ENCODE measurements around the gene TMSB15B. TPM values are rescaled to one million over a fixed set of nuclear protein-coding genes. Genes with fewer than 3 reads are reported as not detected.

Gene TMSB15B
- total RNA-seq, 1 experiment from 2014 or later, result 0.39 TPM

DNA sequence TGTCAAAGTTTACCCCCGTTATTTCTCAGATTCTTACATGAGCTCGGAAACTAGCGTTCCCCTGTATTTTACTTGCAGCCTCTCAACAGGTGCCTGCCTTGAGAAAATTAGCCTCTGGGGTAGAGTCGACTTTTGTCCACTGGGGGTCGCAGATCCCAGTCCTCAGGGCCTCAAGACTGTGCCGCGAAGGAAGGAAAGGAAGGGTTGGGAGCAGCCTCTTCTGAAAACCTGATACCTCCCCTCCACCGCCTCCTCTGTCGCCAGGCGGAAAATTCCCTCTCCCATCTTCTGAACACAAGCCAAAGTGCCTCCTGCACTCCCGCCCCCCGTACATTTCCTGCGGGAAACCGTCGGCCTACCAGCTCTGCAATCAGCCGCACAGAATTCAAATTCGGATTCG, 44.4 kb upstream of the TMSB15B start:
- H3K4me1 ChIP-seq (ENCODE audit: control insufficient read depth in 1 of 2, insufficient read depth in 2 of 2, low read length in 2 of 2), result peaks cover 0 to 3% of the 10 kb centered on the region in 2 experiments; a peak in 1 of 4 replicates
- H4K20me1 ChIP-seq (ENCODE audit: insufficient read depth), result no peaks in the 10 kb centered on the region
- no peaks in the 10 kb centered on the region for H3K9me3 ChIP-seq (ENCODE audit: control insufficient read depth in 1 of 2, insufficient read depth in 1 of 2, low read depth in 1 of 2, low read length in 2 of 2)
- intact Hi-C loops (cut with micrococcal nuclease), result no loop called here
- H3K79me2 ChIP-seq (ENCODE audit: insufficient read depth, low read length), result no peaks in the 10 kb centered on the region
- H3K4me2 ChIP-seq (ENCODE audit: low read length), result peak overlapping the region; percentile 82
- no peaks in the 10 kb centered on the region for H3K9me2 ChIP-seq (ENCODE audit: insufficient read depth)
- ChIA-PET RAD21 (ENCODE audit: low non-redundant PET in 1 of 2, low total read pairs in 2 of 2, uncharacterized antibody in 2 of 2, unreplicated experiment in 2 of 2) (no interaction called here), POLR2A (no interaction called here), CTCF (interaction anchor here (1.0 to 1.7 kb wide), 3 partner anchors 15 to 73 kb away, joined by 3 to 8 read pairs (median 6); no protein-coding TSS in a partner anchor)
- DNase-seq (ENCODE audit: low read depth, low spot score) (peak; percentile 50), ATAC-seq (peak; percentile 78)
- H3K27me3 ChIP-seq (ENCODE audit: insufficient read depth, low read length), result no peaks in the 10 kb centered on the region
- H3K4me3 ChIP-seq (replicated peaks in 1 of 2; ENCODE audit: low read depth in 1 of 2, low read length in 2 of 2), result peak overlapping the region; percentile 47 to 60
- peak overlapping the region; percentile 52 for H3K9ac ChIP-seq (ENCODE audit: low read length)
- no peak for TF ChIP-seq YY1 (IDR thresholded peaks at IDR 0.05; ENCODE audit: extremely low read depth, insufficient replicate concordance, low read depth, low read length)
- TF ChIP-seq SP1 (IDR thresholded peaks at IDR 0.05; ENCODE audit: low read depth), result no peak
- TF ChIP-seq, protein P1, sequence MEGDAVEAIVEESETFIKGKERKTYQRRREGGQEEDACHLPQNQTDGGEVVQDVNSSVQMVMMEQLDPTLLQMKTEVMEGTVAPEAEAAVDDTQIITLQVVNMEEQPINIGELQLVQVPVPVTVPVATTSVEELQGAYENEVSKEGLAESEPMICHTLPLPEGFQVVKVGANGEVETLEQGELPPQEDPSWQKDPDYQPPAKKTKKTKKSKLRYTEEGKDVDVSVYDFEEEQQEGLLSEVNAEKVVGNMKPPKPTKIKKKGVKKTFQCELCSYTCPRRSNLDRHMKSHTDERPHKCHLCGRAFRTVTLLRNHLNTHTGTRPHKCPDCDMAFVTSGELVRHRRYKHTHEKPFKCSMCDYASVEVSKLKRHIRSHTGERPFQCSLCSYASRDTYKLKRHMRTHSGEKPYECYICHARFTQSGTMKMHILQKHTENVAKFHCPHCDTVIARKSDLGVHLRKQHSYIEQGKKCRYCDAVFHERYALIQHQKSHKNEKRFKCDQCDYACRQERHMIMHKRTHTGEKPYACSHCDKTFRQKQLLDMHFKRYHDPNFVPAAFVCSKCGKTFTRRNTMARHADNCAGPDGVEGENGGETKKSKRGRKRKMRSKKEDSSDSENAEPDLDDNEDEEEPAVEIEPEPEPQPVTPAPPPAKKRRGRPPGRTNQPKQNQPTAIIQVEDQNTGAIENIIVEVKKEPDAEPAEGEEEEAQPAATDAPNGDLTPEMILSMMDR (IDR thresholded peaks at IDR 0.05 in 2 of 3, conservative IDR thresholded peaks at IDR 0.05 in 1 of 3; ENCODE audit: borderline replicate concordance in 1 of 3, insufficient read depth in 1 of 3, low read depth in 2 of 3, low read length in 2 of 3), result peak; percentile 32 to 53 (median 53); a peak in 5 of 6 replicates
- TF ChIP-seq CBX3 (IDR thresholded peaks at IDR 0.05; ENCODE audit: low read depth), result no peak
- no peak for TF ChIP-seq ZFX (IDR thresholded peaks at IDR 0.05)
- no peak for TF ChIP-seq EGR1 (IDR thresholded peaks at IDR 0.05; ENCODE audit: low read depth)
- no peak for TF ChIP-seq CEBPB (IDR thresholded peaks at IDR 0.05; ENCODE audit: low read depth)
- TF ChIP-seq JUND (IDR thresholded peaks at IDR 0.05), result no peak
- no peak for TF ChIP-seq EZH2phosphoT487 (IDR thresholded peaks at IDR 0.05; ENCODE audit: borderline replicate concordance)
- peak; percentile 26; the same call in 1 of the 2 replicates for TF ChIP-seq RAD21 (IDR thresholded peaks at IDR 0.05; ENCODE audit: low read depth)
- TF ChIP-seq, protein P2, sequence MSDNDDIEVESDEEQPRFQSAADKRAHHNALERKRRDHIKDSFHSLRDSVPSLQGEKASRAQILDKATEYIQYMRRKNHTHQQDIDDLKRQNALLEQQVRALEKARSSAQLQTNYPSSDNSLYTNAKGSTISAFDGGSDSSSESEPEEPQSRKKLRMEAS (IDR thresholded peaks at IDR 0.05), result no peak
- no TSS peak for BruUV-seq (replicated peaks)
- no peak overlapping the region for H3K27ac ChIP-seq (ENCODE audit: low read depth, low read length)
- no peak overlapping the region for H2AFZ ChIP-seq (ENCODE audit: low read depth, low read length, poor library complexity, severe bottlenecking)
- no peaks in the 10 kb centered on the region for H3K36me3 ChIP-seq (ENCODE audit: control insufficient read depth in 1 of 2, insufficient read depth in 2 of 2, low read length in 2 of 2)

Measured in HCT116 (cell line).